C1 segment of cervical spinal cord (tissue), 14 donors: ENCODE measurements around the gene NMS.
"Not testable (repeated sequence)": the region's sequence is repeated elsewhere in the genome, so short reads cannot be mapped to it uniquely, and the experiment has no call there.

Experiments
- DNase-seq, 14 donors: peaks; one replicate each; lab custom pipeline; 2025; lab: John Stamatoyannopoulos, UW

NMS gene, protein sequence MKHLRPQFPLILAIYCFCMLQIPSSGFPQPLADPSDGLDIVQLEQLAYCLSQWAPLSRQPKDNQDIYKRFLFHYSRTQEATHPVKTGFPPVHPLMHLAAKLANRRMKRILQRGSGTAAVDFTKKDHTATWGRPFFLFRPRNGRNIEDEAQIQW

DNA sequence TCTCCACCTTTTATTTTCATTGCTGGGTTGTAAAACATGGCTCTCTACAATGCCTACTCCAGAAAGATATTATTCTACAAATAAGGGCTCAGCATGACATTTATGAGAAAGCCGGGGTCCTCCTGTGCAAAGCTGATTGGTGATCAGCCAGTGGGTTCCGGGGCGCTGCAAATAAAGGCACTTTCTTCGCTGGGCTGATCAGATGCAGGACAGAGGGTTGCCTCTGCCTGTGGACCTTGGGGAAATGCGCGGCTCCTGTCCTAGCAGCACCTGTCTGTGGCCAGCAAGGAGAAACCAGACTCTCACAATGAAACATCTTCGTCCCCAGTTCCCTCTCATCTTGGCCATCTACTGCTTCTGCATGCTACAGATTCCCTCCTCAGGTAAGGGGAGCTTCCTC lies at the start of gene NMS:
TSS of gene NMS (plus strand) at position 301 of the 400 bp plus-strand sequence. CDS start at position 308, 7 bp downstream.
- DNase-seq: no peak

DNA sequence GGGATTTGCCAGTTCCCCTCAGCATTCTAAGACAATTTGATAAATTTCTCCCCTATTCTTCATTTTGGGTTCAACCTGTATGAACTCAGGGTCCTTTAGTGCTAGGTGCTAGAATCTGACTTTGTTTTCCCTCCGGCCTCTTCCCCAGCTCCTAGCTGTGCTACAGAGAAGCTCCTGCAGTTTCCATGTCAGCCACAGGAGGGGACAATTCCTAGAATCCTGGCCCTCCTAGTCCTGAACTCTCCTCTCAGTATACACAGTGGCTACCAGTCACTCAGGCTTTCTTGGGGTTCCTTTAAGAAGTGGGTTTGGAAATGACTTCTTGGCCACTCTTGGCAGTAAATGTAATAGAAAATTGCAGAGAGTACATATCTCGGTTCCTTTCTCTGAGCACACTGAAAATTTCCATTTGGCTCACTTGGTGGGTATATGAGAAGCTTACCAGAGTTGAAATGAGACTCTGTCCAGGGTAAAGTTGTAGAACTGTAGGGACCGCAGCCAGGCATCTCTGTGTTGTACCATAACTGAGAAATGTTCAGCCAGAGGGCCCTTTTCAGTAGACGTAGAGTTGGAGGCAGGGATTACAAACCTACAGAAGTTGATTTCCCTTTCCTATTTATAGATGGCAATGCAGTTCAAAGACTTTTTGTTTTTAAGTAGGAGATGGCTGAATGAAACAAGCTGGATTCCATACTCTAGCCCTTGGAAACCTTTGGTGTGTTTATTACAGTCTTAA lies 47.8 kb upstream of the NMS start:
- peak in 1 of 14 donors; percentile 12 for DNase-seq

DNA sequence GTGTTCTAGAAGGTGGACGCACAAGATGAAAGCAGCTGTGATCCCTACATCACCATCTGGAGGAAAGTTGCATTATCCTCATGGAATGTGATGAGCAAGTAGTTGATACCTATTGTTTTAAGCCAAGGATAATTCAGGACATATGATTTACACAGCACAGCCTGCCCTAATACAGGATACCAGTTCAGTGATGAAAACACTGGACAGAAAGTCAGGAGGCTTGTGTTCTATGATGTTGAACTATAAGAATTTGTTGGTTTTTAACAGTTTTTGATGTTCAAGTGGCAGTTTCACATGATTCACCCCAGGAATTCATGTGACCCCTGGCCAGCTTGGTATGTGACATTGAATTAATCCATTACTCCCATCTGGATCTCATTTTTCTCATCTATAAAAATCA lies 46.7 kb upstream of the NMS start:
- DNase-seq: no peak

DNA sequence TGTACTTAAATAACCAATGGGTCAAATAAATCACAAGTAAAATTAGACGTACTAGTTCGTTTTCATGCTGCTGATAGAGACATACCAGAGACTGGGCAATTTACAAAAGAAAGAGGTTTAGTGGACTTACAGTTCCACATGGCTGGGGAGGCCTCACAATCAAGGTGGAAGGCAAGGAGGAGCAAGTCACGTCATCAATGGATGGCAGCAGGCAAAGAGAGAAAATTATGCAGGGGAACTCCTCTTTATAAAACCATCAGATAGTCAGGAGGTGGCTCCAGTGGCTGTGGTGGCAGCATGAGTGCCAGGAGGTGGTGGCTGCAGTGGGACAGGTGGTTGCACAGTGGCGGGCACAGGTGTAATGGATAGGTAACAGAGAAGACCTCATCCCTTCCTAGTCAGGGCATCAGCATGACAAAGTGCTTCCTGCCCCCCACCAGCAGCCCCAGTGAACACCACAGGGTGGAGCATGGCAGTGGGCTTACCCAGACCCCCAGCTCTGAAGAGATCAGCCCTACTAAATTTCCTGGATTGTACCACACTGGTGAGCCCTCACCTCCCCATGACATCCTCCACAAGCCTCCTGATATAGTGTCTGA lies 45.9 kb upstream of the NMS start:
- no peak for DNase-seq

DNA sequence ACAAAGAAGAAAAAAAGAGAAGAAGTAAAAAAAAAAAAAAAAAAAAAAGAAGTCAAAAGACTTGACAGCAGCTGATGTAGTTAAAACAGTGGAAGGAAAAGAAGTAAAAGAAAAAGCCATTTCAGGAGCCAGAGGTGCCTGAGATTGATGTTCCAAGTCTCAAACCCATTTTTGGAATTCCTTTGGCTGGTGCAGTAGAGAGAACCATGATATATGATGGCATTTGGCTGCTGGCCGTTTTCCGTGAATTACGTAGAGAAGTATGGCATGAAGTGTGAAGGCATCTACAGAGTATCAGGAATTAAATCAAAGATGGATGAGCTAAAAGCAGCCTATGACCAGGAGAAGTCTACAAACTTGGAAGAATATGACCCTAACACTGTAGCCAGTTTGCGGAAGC lies 45.2 kb upstream of the NMS start:
- DNase-seq: no peak

DNA sequence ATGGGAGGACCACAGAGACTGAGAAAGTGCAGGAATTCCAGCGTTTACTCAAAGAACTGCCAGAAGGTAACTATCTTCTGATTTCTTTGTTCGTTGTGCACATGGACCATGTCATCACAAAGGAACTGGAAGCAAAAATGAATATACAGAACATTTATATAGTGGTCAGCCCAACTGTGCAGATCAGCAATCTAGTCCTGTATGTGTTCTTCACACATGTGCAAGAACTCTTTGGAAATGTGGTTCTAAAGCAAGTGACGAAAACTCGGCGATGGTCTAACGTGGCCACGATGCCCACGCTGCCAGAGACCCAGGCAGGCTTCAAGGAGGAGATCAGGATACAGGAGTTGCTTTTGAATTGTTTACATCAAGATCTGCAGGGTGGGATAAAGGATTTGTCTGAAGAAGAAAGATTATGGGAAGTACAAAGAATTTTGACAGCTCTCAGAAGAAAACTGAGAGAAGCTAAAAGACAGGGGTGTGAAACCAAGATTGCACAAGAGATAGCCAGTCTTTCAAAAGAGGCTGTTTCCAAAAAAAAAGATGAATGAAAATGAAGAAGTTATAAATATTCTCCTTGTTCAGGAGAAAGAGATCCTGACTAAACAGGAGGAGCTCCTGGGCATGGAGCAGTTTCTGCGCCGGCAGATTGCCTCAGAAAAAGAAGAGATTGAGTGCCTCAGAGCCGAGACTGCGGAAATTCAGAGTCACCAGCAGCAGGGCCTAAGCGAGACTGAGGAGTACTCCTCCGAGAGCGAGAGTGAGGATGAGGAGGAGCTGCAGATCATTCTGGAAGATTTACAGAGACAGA lies 44.5 kb upstream of the NMS start:
- no peak for DNase-seq

DNA sequence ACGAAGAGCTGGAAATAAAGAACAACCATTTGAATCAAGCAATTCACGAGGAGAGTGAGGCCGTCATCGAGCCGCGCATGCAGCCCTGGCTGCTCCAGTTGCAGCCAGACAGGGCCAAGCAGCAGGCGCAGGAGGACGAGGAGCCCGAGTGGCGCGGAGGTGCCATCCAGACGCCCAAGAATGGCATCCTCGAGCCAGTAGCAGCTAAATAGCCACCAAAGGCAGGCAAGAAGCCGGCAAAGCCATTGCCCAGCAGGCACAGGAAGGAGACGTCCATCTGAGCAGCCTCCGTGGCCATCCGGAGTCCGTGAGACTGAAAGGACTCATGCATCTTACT lies 43.9 kb upstream of the NMS start:
- DNase-seq: no peak

DNA sequence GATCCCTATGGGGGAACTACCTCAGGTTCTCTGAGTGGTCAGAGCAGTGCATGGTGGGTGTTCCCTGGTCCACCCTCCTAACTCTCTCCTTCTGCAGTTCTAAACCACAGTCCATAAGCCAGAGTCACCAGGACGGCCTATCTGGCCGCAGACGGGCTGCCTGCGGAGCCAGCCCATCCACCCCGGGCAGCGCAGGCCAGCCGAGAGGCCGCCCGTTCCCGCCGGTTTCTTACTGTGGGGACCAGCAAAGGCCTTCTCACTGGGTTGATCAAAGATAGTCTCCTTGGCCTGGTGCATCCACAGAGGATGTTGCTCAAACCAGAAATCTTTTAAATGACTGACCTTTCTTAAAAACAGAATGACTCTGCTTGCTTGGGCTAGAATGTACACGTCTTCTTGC lies 43.2 kb upstream of the NMS start:
- DNase-seq: no peak

DNA sequence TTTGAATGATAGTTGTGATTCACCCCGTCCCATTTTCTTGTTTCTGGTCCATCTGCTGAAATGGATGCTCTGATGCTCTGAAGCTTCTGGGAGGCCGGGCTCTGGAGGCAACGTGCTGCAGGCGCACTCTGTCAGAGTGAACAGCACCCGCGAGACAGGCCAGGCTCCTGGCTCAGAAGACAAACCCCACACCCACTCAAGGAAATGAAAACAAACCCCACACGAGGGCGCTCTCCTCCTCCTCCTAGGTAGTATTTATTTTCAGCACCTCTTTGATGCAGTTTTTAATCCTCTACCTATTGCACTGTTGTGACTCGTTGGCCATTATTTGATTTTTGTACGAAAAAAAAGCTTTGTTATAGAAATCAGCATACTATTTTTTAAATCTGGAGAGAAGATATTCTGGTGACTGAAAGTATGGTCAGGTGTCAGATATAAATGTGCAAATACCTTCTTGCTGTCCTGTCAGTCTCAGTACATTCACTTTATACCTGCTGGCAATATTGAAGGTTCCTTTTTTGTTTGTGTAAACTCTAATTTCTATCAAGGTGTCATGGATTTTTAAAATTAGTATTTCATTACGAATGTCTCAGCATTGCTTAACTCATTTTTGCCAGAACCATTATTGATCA lies 42.5 kb upstream of the NMS start:
- peak in 7 of 14 donors; percentile 14 to 37 (median 24) for DNase-seq

DNA sequence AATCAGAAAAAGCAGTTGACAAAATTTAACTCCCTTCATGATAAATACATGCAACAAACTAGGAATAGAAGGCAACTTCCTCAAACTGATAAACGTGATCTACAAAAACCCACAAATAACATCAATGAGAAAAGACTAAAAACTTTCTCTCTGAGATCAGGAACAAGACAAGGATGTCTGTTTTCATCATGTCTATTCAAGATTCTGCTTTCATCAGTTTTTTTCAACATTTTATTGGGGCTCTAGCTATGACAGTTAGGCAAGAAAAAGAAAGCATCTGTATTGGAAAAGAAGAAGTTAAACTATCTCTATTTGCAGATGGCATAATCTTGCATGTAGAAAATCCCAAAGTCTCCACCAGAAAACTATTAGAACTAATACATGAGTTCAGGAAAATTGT lies 40.6 kb upstream of the NMS start:
- no peak for DNase-seq

DNA sequence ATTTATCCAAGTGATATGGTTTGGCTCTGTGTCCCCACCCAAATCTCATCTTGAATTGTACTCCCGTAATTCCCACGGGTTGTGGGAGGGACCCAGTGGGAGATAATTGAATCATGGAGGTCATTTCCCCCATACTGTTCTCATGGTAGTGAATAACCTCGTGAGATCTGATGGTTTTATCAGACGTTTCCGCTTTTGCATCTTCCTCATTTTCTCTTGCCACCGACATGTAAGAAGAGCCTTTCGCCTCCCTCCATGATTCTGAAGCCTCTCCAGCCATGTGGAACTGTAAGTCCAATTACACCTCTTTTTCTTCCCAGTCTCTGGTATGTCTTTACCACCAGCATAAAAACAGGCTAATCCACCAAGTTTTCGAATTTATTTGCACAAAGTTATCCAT lies 32.5 kb upstream of the NMS start:
- DNase-seq: no peak

DNA sequence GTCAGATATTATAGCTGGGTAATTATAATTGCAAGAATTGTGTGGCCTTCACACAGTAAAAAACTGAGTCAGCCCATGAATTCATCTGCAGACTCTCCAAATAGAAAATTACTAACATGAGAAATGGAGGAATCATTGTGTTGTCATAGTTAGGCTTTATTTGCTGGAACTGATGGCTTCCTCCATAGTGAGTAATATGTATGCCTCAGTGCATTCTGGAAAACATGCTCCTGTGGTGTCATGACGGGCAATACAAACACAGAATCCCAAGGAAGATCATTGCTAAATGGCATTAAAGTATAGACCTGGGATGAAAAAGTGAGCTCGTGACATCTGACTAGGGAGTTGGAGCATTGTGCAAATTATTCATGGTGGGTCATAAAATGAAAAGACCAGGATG lies 23.6 kb upstream of the NMS start:
- DNase-seq: no peak

DNA sequence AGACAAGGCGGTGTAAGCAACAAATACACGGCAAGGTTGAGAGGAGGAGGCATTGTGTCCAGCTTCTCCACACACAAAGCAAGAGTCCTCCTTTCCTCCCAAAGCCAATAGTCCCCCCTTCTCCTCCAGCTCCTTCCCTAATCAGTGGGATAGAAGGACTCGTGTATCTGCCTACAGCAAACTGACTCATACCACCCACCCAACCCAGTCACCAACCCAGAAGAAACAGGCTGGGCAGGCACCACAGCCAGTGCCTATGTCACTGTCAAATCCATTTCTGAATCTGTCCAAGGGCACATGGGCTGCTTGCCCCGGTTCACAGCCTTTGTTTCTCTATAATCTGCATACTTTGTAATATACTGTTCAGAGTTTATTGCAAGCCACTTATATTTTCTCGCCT lies 19.2 kb upstream of the NMS start:
- DNase-seq: no peak

DNA sequence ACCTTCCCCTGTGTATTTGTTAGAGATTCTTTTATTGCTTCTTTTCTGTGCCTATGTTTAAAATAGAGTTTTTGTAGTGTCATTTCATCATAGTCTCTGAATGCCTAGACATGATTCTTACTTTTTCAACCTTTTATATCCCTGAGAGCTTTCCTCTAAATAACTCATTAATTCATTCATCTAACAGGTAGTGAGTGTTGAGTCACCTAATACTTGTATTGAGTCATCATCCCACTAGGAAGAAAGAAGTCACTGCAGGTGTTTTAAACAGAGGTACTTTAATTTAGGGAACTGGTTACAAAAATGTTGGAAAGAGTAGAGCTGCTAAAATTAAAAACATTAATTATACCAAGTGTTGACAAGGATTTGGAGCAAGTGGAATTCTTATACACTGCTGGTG lies 18.5 kb upstream of the NMS start:
- no peak for DNase-seq

DNA sequence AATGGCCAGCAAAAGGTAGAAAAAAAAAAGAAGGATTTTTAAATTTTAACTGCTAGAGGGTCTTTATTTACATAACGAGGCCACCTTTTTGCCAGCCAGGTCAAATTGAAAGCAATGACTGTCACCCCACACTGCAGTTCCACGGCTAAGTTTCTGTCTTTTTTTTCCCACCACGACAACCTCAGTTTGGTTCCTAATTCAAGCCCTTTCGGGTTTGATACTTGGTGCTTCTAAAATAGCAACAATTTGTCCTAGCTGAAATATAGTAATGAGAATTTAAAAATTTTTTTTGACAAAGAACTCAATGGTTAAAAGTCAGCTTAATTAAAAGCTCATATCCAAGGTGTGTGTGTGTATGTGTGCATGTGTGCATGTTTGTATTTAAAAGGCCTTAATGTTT lies 16.4 kb upstream of the NMS start:
- DNase-seq: no peak

DNA sequence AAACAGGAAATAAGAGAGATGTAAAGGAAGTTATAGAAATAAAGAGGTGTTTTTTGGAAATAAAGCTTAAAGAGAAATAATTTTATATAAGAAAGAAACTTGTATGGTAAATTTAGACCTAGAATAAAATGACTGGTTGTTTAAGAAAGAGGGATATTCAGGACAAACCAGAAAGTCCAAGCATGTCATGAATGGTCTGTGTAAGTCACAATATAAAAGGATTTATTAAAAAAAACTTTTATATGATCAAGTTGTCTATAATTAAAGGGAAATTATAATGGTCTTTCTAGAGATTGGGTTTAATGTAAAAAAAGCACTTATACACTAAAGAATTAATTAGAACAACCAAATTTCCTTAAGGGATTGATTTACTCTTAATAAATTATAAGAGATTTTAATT lies 13.9 kb upstream of the NMS start:
- DNase-seq: not testable (repeated sequence)

DNA sequence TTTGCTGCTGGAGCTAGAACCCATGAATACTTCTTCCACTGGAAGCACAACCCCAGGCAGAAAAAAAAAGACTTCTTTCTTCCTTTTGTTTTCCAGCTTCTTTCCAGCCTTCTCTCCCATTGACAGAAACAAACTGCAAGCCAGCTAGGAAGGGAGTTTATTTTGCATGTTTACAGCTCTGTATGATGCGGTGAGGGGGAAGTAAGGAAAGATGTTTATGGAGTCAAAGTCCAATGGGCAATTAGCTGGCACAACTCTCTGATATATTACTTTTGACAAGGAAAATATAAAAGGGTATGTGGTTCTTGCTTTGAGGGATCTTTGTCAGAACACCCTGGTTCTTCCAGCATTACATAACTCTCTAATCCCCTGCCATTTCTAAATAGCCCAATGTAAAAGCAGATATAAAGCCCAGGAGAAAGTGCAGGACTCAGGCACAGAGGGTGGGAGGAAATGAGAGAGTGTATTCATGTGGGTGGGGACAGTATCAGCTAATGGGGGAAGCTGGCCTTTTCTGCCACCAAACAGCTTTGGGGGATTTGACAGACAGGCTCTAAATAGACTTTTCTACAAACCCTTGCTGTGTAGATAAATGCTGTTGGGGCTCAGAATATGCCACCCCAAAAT lies 9.3 kb upstream of the NMS start:
- DNase-seq: no peak

DNA sequence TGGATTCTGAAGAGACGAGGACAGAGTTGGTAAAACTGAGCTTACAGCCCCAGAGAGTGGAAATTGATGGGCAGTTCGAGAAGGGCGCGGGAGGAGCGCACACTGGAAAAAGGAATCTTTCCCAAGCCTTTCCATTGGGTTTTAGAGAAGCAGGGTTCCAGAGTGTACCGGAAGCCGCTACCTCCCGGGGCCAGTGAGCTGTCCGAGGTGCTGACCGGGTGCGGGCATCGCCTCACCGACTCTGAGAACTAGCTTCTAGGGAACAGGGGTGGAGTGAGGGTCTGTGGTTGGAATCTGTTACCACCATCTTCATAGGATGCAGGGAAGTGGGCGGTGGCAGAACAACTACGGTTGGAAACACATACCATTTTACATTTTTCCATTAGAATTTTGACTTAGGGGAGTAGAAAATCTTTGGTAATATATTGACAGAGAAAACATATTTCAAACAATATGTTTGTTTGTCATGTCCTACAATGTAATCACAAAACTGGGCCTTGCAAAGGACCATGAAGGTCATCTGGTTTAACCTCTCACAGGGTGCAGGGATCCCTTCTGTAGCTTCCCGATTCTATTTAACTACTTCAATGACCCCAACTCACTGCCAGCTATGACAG lies 724 bp downstream of the NMS start:
- DNase-seq: peak in 1 of 14 donors; percentile 1

DNA sequence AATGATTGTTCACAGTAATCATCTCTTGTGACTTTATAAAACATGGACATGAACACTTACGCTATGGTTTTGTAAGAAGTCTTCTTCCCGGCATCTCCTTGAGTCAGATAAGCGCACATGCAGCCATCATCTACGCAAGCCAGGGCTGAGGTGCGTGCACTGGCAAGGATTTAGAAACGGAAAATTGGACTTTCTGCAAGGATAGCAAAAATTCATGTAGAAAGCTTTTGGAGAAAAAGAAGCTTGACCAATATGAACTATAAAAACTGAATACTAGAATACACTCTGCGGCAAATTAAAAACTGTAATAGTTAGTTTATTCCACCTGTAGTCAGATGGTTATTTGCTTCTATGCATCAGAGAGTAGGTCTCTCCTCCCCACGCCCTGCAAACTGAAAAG lies 6.3 kb downstream of the NMS start:
- no peak for DNase-seq

DNA sequence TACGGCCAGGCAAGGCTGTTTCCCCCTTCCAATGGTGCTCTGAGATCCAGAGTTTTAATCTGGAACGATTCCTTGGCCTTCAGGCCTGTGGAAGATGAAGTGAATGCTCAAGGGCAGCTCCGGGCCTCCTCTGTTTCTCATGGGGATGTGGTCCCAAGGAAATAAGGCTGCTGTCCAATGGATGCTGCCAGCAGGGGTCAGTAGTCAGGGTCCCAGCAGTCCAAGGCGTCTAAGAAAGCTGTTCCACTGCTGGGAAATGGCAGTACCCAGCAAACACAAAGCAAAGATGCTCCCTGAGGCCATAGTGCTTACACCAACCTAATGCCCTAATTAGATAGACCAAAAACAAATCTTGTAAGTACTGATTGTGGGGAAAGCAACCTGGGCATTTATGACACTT lies 12.5 kb downstream of the NMS start:
- peak in 2 of 14 donors; percentile 1 to 3 for DNase-seq

DNA sequence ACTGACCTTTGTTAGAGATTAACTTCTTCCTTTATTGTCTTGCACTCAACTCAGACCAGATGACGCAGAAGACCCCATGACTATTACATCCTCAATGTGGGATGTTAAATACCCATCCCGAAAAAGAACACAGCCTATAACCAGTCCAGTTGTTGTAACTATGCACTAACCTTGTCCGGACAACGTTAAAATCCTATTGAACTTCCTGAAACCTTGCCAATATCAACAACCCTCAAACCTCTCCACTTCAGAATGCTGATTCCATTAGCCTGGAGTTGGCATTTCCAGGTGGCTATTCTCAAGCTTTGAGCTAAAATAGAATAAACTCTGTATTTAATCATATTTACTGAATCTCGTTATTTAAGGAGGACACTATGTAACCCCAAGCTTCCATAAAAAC lies 13.6 kb downstream of the NMS start:
- no peak for DNase-seq
